ENCODE measurements around the gene DNAJB8. TPM values are rescaled to one million over a fixed set of nuclear protein-coding genes. Genes with fewer than 3 reads are reported as not detected.

Gene DNAJB8
- total and polyA plus RNA-seq, 2 donors (not counting 1 experiment from before 2014, with no cell fraction given): not detected

DNA sequence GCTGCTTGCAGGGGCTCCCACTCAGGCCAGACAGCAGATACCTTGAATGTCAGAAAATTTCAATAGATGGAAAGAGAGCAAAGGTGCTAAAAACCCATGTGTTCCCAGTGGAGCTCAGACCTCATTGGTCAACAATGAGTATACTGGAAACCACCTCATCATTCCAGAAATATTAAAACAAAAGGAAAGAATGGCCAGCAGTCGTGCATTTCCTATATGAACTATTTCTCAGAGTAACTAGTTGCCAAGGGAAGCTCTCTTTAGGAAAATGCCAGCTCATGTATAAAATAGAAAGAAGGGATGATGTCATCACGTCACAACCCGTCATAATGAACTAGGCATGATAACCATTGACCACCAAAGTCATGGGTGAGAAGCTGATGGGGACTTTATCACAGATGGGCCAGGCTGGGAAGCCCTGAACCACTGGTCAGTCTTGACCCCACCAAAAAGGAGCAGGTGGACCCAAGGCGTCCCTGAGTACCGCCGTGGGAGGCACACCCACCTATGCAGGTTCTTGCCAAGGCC lies 17.5 kb downstream of the DNAJB8 start:
- Histone ChIP-seq H3K4me2 (ENCODE audit: extremely low read depth, insufficient read depth, low read length) (no peak overlapping the region), H2AFZ (ENCODE audit: low read length) (no peak overlapping the region), H4K20me1 (ENCODE audit: control insufficient read depth, extremely low read depth, insufficient read depth, low read length) (no peaks in the 10 kb centered on the region), H3K4me3 (replicated peaks in 1 of 4; ENCODE audit: control extremely low read depth in 1 of 4, insufficient read depth in 1 of 4, low read depth in 3 of 4, low read length in 4 of 4) (no peak overlapping the region), H3K9me3 (ENCODE audit: control insufficient read depth, insufficient read depth, low read depth, low read length) (no peaks in the 10 kb centered on the region), H3K4me1 (ENCODE audit: control insufficient read depth, extremely low read depth, insufficient read depth, low read length) (no peaks in the 10 kb centered on the region), H3K27me3 (ENCODE audit: control insufficient read depth, insufficient read depth, low read length) (peaks cover 10% of the 10 kb centered on the region), H3K79me2 (ENCODE audit: control insufficient read depth, insufficient read depth, low read length) (no peaks in the 10 kb centered on the region), H3K9ac (ENCODE audit: insufficient read depth, low read length) (no peak overlapping the region), H3K27ac (ENCODE audit: insufficient read depth, low read length) (no peak overlapping the region), H3K36me3 (ENCODE audit: control insufficient read depth, insufficient read depth, low read length) (no peaks in the 10 kb centered on the region)
- no peak for DNase-seq (ENCODE audit: low read depth in 2 of 2)
- no peak for TF ChIP-seq EZH2 (IDR thresholded peaks at IDR 0.05; ENCODE audit: low read length, missing control alignments)
- TF ChIP-seq, protein P1, sequence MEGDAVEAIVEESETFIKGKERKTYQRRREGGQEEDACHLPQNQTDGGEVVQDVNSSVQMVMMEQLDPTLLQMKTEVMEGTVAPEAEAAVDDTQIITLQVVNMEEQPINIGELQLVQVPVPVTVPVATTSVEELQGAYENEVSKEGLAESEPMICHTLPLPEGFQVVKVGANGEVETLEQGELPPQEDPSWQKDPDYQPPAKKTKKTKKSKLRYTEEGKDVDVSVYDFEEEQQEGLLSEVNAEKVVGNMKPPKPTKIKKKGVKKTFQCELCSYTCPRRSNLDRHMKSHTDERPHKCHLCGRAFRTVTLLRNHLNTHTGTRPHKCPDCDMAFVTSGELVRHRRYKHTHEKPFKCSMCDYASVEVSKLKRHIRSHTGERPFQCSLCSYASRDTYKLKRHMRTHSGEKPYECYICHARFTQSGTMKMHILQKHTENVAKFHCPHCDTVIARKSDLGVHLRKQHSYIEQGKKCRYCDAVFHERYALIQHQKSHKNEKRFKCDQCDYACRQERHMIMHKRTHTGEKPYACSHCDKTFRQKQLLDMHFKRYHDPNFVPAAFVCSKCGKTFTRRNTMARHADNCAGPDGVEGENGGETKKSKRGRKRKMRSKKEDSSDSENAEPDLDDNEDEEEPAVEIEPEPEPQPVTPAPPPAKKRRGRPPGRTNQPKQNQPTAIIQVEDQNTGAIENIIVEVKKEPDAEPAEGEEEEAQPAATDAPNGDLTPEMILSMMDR (conservative IDR thresholded peaks at IDR 0.05 in 1 of 2, IDR thresholded peaks at IDR 0.05 in 1 of 2; ENCODE audit: low read depth in 1 of 2, low read length in 2 of 2): no peak

DNA sequence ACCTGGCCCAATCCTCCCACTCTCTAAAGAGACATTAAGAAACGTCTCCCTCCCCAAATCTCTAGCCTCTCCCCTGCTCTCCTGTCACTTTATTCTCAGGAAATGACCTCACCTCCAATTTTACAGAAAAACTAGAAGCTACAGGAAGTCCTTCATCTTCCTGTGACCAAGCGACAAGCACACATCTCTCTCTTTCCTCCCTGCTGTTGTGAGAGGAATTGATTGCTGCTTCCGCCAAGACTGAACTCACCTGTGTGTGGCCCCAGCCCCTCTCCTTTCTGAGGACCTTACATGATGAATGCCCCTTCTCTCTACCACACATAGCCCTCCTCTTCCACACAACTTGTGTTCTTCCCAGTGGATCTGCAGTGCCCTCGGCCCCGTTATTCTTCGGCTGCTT lies 18.2 kb downstream of the DNAJB8 start:
- Histone ChIP-seq H3K27me3 (ENCODE audit: control insufficient read depth, insufficient read depth, low read length) (peaks cover 10% of the 10 kb centered on the region), H3K4me1 (ENCODE audit: control insufficient read depth, extremely low read depth, insufficient read depth, low read length) (no peaks in the 10 kb centered on the region), H3K27ac (ENCODE audit: insufficient read depth, low read length) (no peak overlapping the region), H3K4me2 (ENCODE audit: extremely low read depth, insufficient read depth, low read length) (no peak overlapping the region), H3K9ac (ENCODE audit: insufficient read depth, low read length) (no peak overlapping the region), H3K79me2 (ENCODE audit: control insufficient read depth, insufficient read depth, low read length) (no peaks in the 10 kb centered on the region), H3K9me3 (ENCODE audit: control insufficient read depth, insufficient read depth, low read depth, low read length) (no peaks in the 10 kb centered on the region), H2AFZ (ENCODE audit: low read length) (no peak overlapping the region), H4K20me1 (ENCODE audit: control insufficient read depth, extremely low read depth, insufficient read depth, low read length) (no peaks in the 10 kb centered on the region), H3K4me3 (replicated peaks in 1 of 4; ENCODE audit: control extremely low read depth in 1 of 4, insufficient read depth in 1 of 4, low read depth in 3 of 4, low read length in 4 of 4) (no peak overlapping the region), H3K36me3 (ENCODE audit: control insufficient read depth, insufficient read depth, low read length) (no peaks in the 10 kb centered on the region)
- TF ChIP-seq EZH2 (IDR thresholded peaks at IDR 0.05; ENCODE audit: low read length, missing control alignments): no peak
- no peak for DNase-seq (ENCODE audit: low read depth in 2 of 2)

DNA sequence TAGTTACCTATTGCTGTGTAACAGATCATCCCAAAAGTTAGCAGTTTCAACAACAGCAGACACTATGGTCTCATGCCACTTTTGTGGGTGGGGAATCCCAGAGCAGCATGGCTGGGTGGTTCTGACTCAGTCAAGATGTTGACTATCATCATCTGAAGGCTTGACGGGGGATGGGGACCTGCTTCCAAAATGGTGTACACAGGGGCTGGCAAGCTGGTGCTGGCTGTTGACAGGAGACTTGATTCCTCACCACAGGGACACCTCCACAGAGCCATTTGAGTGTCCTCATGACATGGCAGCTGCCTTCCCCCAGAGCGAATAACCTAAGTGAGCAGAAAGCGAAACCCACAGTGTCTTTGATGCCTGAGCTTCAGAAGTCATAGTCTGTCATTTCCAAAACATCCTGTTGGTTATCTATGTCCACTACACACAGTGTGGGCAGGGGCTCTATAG lies 19.1 kb downstream of the DNAJB8 start:
- Histone ChIP-seq H3K36me3 (ENCODE audit: control insufficient read depth, insufficient read depth, low read length) (no peaks in the 10 kb centered on the region), H3K79me2 (ENCODE audit: control insufficient read depth, insufficient read depth, low read length) (no peaks in the 10 kb centered on the region), H3K27me3 (ENCODE audit: control insufficient read depth, insufficient read depth, low read length) (peaks cover 10% of the 10 kb centered on the region), H3K9me3 (ENCODE audit: control insufficient read depth, insufficient read depth, low read depth, low read length) (no peaks in the 10 kb centered on the region), H3K9ac (ENCODE audit: insufficient read depth, low read length) (no peak overlapping the region), H4K20me1 (ENCODE audit: control insufficient read depth, extremely low read depth, insufficient read depth, low read length) (no peaks in the 10 kb centered on the region), H3K4me2 (ENCODE audit: extremely low read depth, insufficient read depth, low read length) (no peak overlapping the region), H3K4me1 (ENCODE audit: control insufficient read depth, extremely low read depth, insufficient read depth, low read length) (no peaks in the 10 kb centered on the region), H2AFZ (ENCODE audit: low read length) (no peak overlapping the region), H3K4me3 (replicated peaks in 1 of 4; ENCODE audit: control extremely low read depth in 1 of 4, insufficient read depth in 1 of 4, low read depth in 3 of 4, low read length in 4 of 4) (no peak overlapping the region), H3K27ac (ENCODE audit: insufficient read depth, low read length) (no peak overlapping the region)
- TF ChIP-seq, protein P1 (conservative IDR thresholded peaks at IDR 0.05 in 1 of 2, IDR thresholded peaks at IDR 0.05 in 1 of 2; ENCODE audit: low read depth in 1 of 2, low read length in 2 of 2): no peak
- TF ChIP-seq EZH2 (IDR thresholded peaks at IDR 0.05; ENCODE audit: low read length, missing control alignments): no peak
- no peak for DNase-seq (ENCODE audit: low read depth in 2 of 2)

Measured in fibroblast of lung (primary cell).